ENCODE results near the gene CFDP1. TPM values are rescaled to one million over a fixed set of nuclear protein-coding genes. Genes with fewer than 3 reads are reported as not detected.
A peak's percentile ranks its signal among the peaks of the same experiment; 100 is the strongest.

CFDP1 gene
- total RNA-seq, 1 donor from 2014 or later = 65.6 TPM

DNA sequence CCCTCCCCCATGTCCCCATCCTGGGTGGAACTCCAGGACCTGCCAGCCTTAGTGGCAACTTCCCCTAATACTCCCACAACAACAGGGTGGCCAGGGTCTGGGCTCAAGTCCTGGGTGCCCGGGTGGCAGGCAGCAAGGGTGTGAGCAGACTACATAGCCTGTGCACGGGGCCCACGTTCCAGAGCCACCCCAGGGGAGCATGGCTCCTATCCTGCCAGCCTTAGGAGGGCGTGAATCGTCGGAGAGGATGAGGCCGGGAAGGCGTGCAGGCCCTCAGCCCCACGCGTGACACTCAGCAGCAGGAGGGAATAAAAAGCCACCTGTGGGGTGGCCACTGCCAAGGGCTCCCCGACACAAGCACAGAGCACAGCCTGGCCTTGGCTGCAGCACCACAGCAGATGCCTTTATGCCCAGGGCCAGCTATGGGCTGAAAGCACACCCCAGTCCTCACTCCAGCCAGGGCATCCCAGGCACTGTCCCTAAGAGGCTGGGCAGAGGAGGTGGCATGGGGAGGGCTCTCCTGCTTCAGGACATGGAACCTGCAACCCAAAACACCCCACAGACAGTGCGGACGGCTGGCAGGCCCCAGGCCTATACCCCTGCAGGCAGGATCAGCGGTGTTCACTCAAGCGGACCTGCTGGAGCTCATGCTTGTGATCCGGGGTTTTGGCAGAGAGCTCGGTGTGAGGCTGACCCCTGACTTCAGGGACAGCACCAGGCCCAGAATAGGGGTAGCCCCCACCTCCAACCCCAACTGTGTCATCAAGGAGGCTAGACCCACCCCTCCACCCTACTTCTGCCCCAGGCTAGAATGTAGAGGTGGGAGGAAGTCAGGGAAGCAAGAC lies 184.5 kb downstream of the CFDP1 start:
- Mint-ChIP-seq H3K27ac (ENCODE audit: unreplicated experiment) (peak overlapping the region; percentile 98), H3K4me1 (ENCODE audit: unreplicated experiment) (peaks cover 85% of the 10 kb centered on the region), H3K9me3 (ENCODE audit: unreplicated experiment) (no peaks in the 10 kb centered on the region), H3K27me3 (ENCODE audit: unreplicated experiment) (no peaks in the 10 kb centered on the region), H3K36me3 (ENCODE audit: unreplicated experiment) (no peaks in the 10 kb centered on the region), H3K4me3 (ENCODE audit: unreplicated experiment) (peak overlapping the region; percentile 86)
- DNase-seq (ENCODE audit: extremely low spot score, unreplicated experiment) = no peak
- TF ChIP-seq, protein P1, sequence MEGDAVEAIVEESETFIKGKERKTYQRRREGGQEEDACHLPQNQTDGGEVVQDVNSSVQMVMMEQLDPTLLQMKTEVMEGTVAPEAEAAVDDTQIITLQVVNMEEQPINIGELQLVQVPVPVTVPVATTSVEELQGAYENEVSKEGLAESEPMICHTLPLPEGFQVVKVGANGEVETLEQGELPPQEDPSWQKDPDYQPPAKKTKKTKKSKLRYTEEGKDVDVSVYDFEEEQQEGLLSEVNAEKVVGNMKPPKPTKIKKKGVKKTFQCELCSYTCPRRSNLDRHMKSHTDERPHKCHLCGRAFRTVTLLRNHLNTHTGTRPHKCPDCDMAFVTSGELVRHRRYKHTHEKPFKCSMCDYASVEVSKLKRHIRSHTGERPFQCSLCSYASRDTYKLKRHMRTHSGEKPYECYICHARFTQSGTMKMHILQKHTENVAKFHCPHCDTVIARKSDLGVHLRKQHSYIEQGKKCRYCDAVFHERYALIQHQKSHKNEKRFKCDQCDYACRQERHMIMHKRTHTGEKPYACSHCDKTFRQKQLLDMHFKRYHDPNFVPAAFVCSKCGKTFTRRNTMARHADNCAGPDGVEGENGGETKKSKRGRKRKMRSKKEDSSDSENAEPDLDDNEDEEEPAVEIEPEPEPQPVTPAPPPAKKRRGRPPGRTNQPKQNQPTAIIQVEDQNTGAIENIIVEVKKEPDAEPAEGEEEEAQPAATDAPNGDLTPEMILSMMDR (IDR thresholded peaks at IDR 0.05) = no peak

DNA sequence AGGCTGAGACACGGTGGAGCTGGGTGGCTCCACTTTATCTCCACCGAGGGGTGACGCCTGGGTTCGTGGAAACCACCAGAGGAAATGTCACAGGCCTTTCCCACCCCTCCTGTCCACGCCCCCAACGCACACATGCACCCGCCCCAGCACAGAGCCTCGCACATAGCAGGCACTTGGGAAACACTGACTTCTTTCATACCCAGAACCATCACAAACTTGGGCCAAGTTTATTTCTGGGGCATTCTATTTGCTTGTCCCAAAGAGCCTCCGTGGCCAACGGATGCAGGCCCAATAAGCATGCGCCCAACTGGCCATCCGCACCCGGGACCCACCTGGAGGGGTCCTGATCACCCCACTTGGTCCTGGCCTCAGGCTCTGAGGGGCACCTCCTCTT lies 185.2 kb downstream of the CFDP1 start:
- Mint-ChIP-seq H3K4me1 (ENCODE audit: unreplicated experiment) (peaks cover 85% of the 10 kb centered on the region), H3K27me3 (ENCODE audit: unreplicated experiment) (no peaks in the 10 kb centered on the region), H3K27ac (ENCODE audit: unreplicated experiment) (peak overlapping the region; percentile 98), H3K9me3 (ENCODE audit: unreplicated experiment) (no peaks in the 10 kb centered on the region), H3K36me3 (ENCODE audit: unreplicated experiment) (no peaks in the 10 kb centered on the region), H3K4me3 (ENCODE audit: unreplicated experiment) (peak overlapping the region; percentile 59)
- TF ChIP-seq, protein P1 (IDR thresholded peaks at IDR 0.05) = no peak
- no peak for DNase-seq (ENCODE audit: extremely low spot score, unreplicated experiment)

DNA sequence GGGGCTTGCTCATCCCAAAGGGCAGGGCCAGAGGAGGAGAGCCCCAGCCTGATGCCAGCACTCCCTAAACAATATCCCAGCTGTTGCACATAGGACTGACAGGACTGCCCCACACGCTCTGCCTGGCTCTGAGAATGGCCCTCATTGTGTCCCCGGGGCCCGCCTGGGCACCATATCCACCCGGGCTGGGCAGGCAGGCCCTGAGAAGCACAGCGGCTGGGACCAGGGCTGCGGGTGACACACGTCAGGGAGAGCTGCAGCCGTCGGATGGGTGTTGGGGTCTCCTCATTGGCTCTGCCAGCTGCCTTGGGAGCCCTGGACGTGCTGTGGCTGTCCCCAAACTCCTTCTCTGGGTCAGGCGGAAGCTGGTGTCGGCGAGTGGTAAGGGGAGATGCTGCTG lies 186.1 kb downstream of the CFDP1 start:
- TF ChIP-seq, protein P1 (IDR thresholded peaks at IDR 0.05) = no peak
- Mint-ChIP-seq H3K4me3 (ENCODE audit: unreplicated experiment) (no peak overlapping the region), H3K27ac (ENCODE audit: unreplicated experiment) (peak overlapping the region; percentile 98), H3K27me3 (ENCODE audit: unreplicated experiment) (no peaks in the 10 kb centered on the region), H3K36me3 (ENCODE audit: unreplicated experiment) (peaks cover 6% of the 10 kb centered on the region), H3K9me3 (ENCODE audit: unreplicated experiment) (no peaks in the 10 kb centered on the region), H3K4me1 (ENCODE audit: unreplicated experiment) (peaks cover 83% of the 10 kb centered on the region)
- no peak for DNase-seq (ENCODE audit: extremely low spot score, unreplicated experiment)

DNA sequence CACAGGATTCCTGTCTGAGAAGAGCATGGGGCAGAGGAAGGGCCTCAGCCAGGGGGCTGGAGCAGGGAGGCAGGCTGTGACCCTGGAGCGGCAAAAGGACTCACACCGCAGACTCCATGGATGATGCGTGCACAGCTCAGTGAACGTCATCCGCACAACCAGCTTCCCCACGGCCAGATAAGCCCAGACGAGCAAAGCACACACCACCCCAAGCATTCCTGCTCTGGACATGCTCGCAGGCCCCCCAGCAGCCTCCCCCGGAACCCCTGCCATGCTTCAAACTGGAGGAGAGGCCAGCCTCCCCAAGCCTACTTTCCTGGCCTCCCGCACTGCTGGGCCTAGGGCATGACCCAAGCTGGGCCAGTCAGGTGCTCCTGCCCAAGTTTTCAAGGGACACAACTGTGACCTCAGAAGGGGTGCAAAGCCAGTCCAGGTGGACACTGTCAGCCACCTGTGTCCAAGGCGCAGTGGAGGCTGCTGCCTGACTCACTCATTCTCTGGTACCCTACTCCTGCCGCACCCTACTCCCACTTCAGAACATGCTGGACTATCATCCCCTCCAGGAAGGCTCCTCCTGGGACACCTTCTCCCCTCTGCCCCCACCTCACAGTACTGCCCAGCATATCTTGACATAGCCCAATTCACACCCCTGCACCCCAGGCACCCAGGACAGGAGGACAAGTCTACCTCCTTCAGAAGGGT lies 186.6 kb downstream of the CFDP1 start:
- no peaks in the 10 kb centered on the region for H3K9me3 Mint-ChIP-seq (ENCODE audit: unreplicated experiment)
- no peak for DNase-seq (ENCODE audit: extremely low spot score, unreplicated experiment)
- H3K36me3 Mint-ChIP-seq (ENCODE audit: unreplicated experiment) = peaks cover 9% of the 10 kb centered on the region
- H3K4me1 Mint-ChIP-seq (ENCODE audit: unreplicated experiment) = peaks cover 82% of the 10 kb centered on the region
- peak overlapping the region; percentile 98 for H3K27ac Mint-ChIP-seq (ENCODE audit: unreplicated experiment)
- H3K4me3 Mint-ChIP-seq (ENCODE audit: unreplicated experiment) = peak overlapping the region; percentile 23
- H3K27me3 Mint-ChIP-seq (ENCODE audit: unreplicated experiment) = no peaks in the 10 kb centered on the region
- TF ChIP-seq, protein P1 (IDR thresholded peaks at IDR 0.05) = no peak

Measured in osteocyte (in vitro differentiated cells).